Myocyte (in vitro differentiated cells): Measurements from ENCODE around the gene SPC25. TPM values are rescaled to one million over a fixed set of nuclear protein-coding genes. Genes with fewer than 3 reads are reported as not detected.
"Not testable (repeated sequence)": the region's sequence is repeated elsewhere in the genome, so short reads cannot be mapped to it uniquely, and the experiment has no call there.

Experiments used
- DNase-seq: peaks from one replicate; pipeline ENCODE4 v3.0.0-alpha.2; 2012; ENCODE audit warnings: low read depth
- polyA plus RNA-seq: library from polyadenylated mRNA; unstranded; fragments of >200 nt; gene quantifications from one replicate; pipeline ENCODE4 v1.2.1, GENCODE V29; 2012; ENCODE audit warnings: missing spikeins
- total RNA-seq: library from RNA; depleted of rRNA; stranded (reverse); fragments of >200 nt; gene quantifications from 2 replicates; pipeline ENCODE4 v1.2.3, GENCODE V29; 2014

Gene SPC25
- 0.24 TPM in 1 of 2 replicates, not detected in the other for total RNA-seq
- 0.10 TPM for polyA plus RNA-seq

GRCh38 chr2:168890006-168890782, at the start of gene SPC25:
Gene SPC25, minus strand, starts transcription at chr2:168890430. Its CDS starts 911 bp downstream, at chr2:168889519.
- DNase-seq, result peak; percentile 95

GRCh38 chr2:168939918-168940317, 49.7 kb upstream of the SPC25 start:
- no peak for DNase-seq

- DNase-seq, result no peak
These were observed 48.8 kb upstream of the SPC25 start for GRCh38 chr2:168939061-168939460.

- peak; percentile 17 for DNase-seq
These were observed 45.8 kb upstream of the SPC25 start for GRCh38 chr2:168935810-168936581.

GRCh38 chr2:168934826-168935225, 44.6 kb upstream of the SPC25 start:
- no peak for DNase-seq

GRCh38 chr2:168932174-168932573, 41.9 kb upstream of the SPC25 start:
- DNase-seq, result not testable (repeated sequence)

- no peak for DNase-seq
These were observed 40.0 kb upstream of the SPC25 start for GRCh38 chr2:168930242-168930641.

GRCh38 chr2:168929031-168929430, 38.8 kb upstream of the SPC25 start:
- no peak for DNase-seq

- DNase-seq, result no peak
These were observed 38.0 kb upstream of the SPC25 start for GRCh38 chr2:168928113-168928831.

- DNase-seq, result no peak
These were observed 36.6 kb upstream of the SPC25 start for GRCh38 chr2:168926621-168927386.

- peak; percentile 56 for DNase-seq
These were observed 30.4 kb upstream of the SPC25 start for GRCh38 chr2:168920504-168921157.

GRCh38 chr2:168916331-168916675, 26.1 kb upstream of the SPC25 start:
- DNase-seq, result no peak

- no peak for DNase-seq
These were observed 25.5 kb upstream of the SPC25 start for GRCh38 chr2:168915441-168916330.

- DNase-seq, result no peak
These were observed 23.3 kb upstream of the SPC25 start for GRCh38 chr2:168913495-168913894.

- peak; percentile 76 for DNase-seq
These were observed 22.7 kb upstream of the SPC25 start for GRCh38 chr2:168912901-168913369.

GRCh38 chr2:168912466-168912865, 22.2 kb upstream of the SPC25 start:
- DNase-seq, result no peak

GRCh38 chr2:168910330-168910729, 20.1 kb upstream of the SPC25 start:
- no peak for DNase-seq

- no peak for DNase-seq
These were observed 17.9 kb upstream of the SPC25 start for GRCh38 chr2:168907940-168908662.

GRCh38 chr2:168904358-168904757, 14.1 kb upstream of the SPC25 start:
- no peak for DNase-seq
